Natural killer cell treated with Interleukin-12 subunit alpha and Interleukin-12 subunit beta and Interleukin-15 and Interleukin-18, amount 100 ng/mL, for 72 hours (primary cell): ENCODE data around the gene MYT1. TPM values are rescaled to one million over a fixed set of nuclear protein-coding genes. Genes with fewer than 3 reads are reported as not detected.
"Not testable (repeated sequence)": the region's sequence is repeated elsewhere in the genome, so short reads cannot be mapped to it uniquely, and the experiment has no call there.

Source experiments
- ATAC-seq, 2 donors: fragments of 150-1000 bp; cut with Tn5 transposase in 1 of 2; sonication (Bioruptor Pico), chemical (Tn5 transposase) in 1 of 2; 2 replicates each; pipeline ENCODE4 v1.10.0; 2021
- DNase-seq: peaks from one replicate; pipeline ENCODE4 v3.0.0; 2022; ENCODE audit warnings: low spot score
- H3K27ac Mint-ChIP-seq, 2 donors: 1 replicate in 1 of 2; 2 replicates in 1 of 2; pipeline ENCODE4 v1.8.0; 2022; ENCODE audit warnings: mixed read lengths in 2 of 2, mild to moderate bottlenecking in 1 of 2, moderate library complexity in 1 of 2
- H3K27me3 Mint-ChIP-seq, 2 donors: 1 replicate in 1 of 2; 2 replicates in 1 of 2; pipeline ENCODE4 v1.8.0; 2022; ENCODE audit warnings: mixed read lengths in 2 of 2
- H3K36me3 Mint-ChIP-seq: one replicate; pipeline ENCODE4 v1.8.0; 2022; ENCODE audit warnings: mixed read lengths
- H3K4me1 Mint-ChIP-seq, 2 donors: 1 replicate in 1 of 2; 2 replicates in 1 of 2; pipeline ENCODE4 v1.8.0; 2022; ENCODE audit warnings: low read depth in 2 of 2, mixed read lengths in 2 of 2, mild to moderate bottlenecking in 1 of 2
- H3K4me3 Mint-ChIP-seq: one replicate; pipeline ENCODE4 v1.8.0; 2022; ENCODE audit warnings: mixed read lengths
- H3K9me3 Mint-ChIP-seq: 2 replicates; pipeline ENCODE4 v1.8.0; 2022; ENCODE audit warnings: mixed read lengths
- total RNA-seq, 2 donors: library from RNA; stranded (reverse); gene quantifications; one replicate each; pipeline ENCODE4 v1.2.3, GENCODE V29; 2022

The MYT1 gene
- total RNA-seq, 2 donors from 2014 or later: not detected

GRCh38 chr20:64287264-64287590 lies 123.0 kb downstream of the MYT1 start:
- H3K4me1 Mint-ChIP-seq, H3K27ac Mint-ChIP-seq, H3K4me3 Mint-ChIP-seq, H3K9me3 Mint-ChIP-seq, H3K36me3 Mint-ChIP-seq, DNase-seq, ATAC-seq, H3K27me3 Mint-ChIP-seq: not testable (repeated sequence)

Other genes with a start within 250 kb of the MYT1 start
- gene UCKL1, start 208.0 kb upstream of the MYT1 start, total RNA-seq: 10 to 100 TPM; 32.6 to 52.9 TPM
- gene ZNF512B, start 194.5 kb upstream of the MYT1 start, total RNA-seq: 10 to 100 TPM in 1 of 2 donors, 1 to 10 TPM in 1; 9.6 to 13.8 TPM
- gene SAMD10, start 184.8 kb upstream of the MYT1 start, total RNA-seq: 10 to 100 TPM; 33.3 to 33.6 TPM
- 10 to 100 TPM; 65.9 to 87.7 TPM for gene PRPF6, start 183.3 kb upstream of the MYT1 start, total RNA-seq
- gene C20orf204, start 128.3 kb upstream of the MYT1 start, total RNA-seq: 1 to 10 TPM; 2.4 to 6.3 TPM
- not detected for gene SOX18, start 114.8 kb upstream of the MYT1 start, total RNA-seq
- 10 to 100 TPM; 23.2 to 24.1 TPM for gene TCEA2, start 101.3 kb upstream of the MYT1 start, total RNA-seq
- 10 to 100 TPM; 27.1 to 33.4 TPM for gene RGS19, start 84.9 kb upstream of the MYT1 start, total RNA-seq
- gene OPRL1, start 84.4 kb upstream of the MYT1 start, total RNA-seq: under 1 TPM; 0.12 to 0.20 TPM
- gene LKAAEAR1, start 80.1 kb upstream of the MYT1 start, total RNA-seq: not detected
- not detected for gene NPBWR2, start 56.9 kb upstream of the MYT1 start, total RNA-seq
- 10 to 100 TPM; 17.4 to 21.8 TPM for gene PCMTD2, start 91.3 kb downstream of the MYT1 start, total RNA-seq